OCI-LY3 (cell line): Measurements from ENCODE around the gene SPOCK1.

Experiments
- H2AFZ ChIP-seq: fragments of 200-600, 300-600 bp; shearing (Covaris generic); 2 replicates; pipeline ENCODE4 v1.6.0; 2014; ENCODE audit warnings: antibody characterized with exemption, low read depth, low read length
- H3K27ac ChIP-seq: fragments of 200-600, 300-600 bp; sonication (generic); 2 replicates; pipeline ENCODE4 v1.5.1; 2014; ENCODE audit warnings: mild to moderate bottlenecking, low read length, moderate library complexity, mixed read lengths
- H3K27me3 ChIP-seq: fragments of 200-600, 300-600 bp; sonication (generic); 2 replicates; pipeline ENCODE4 v1.6.1; 2014; ENCODE audit warnings: low read depth, low read length, mixed read lengths
- H3K36me3 ChIP-seq: fragments of 200-600, 300-600 bp; sonication (generic); replicated peaks from 2 replicates; pipeline ENCODE3; 2014; ENCODE audit warnings: low read depth, low read length, mixed read lengths
- H3K4me1 ChIP-seq: fragments of 300-600, 200-600 bp; sonication (generic); 2 replicates; pipeline ENCODE4 v1.6.1; 2014; ENCODE audit warnings: low read length, mixed read lengths
- H3K4me2 ChIP-seq: fragments of 200-600, 300-600 bp; sonication (generic); 2 replicates; pipeline ENCODE4 v1.6.1; 2014; ENCODE audit warnings: low read length, mixed read lengths
- H3K4me3 ChIP-seq: fragments of 300-600, 200-600 bp; sonication (generic); 2 replicates; pipeline ENCODE4 v1.5.1; 2014; ENCODE audit warnings: antibody characterized with exemption, mild to moderate bottlenecking, low read length, moderate library complexity
- H3K79me2 ChIP-seq: fragments of 300-600, 200-600 bp; shearing (Covaris generic); 2 replicates; pipeline ENCODE4 v1.6.1; 2014; ENCODE audit warnings: mild to moderate bottlenecking, low read length, mixed read lengths
- H3K9ac ChIP-seq: fragments of 300-600, 200-600 bp; shearing (Covaris generic); 2 replicates; pipeline ENCODE4 v1.6.0; 2014; ENCODE audit warnings: mild to moderate bottlenecking, low read length, moderate library complexity
- H3K9me3 ChIP-seq: fragments of 200-600, 300-600 bp; shearing (Covaris generic); 2 replicates; pipeline ENCODE4 v1.6.1; 2014; ENCODE audit warnings: low read length, mixed read lengths; ENCODE audit not compliant: insufficient read depth
- H4K20me1 ChIP-seq: fragments of 200-600, 300-600 bp; sonication (generic); 2 replicates; pipeline ENCODE4 v1.6.1; 2016; ENCODE audit warnings: low read length, mixed read lengths; ENCODE audit not compliant: insufficient read depth
- EZH2phosphoT487 ChIP-seq: fragments of 200-600 bp; shearing (Covaris generic); IDR thresholded peaks from 2 replicates; pipeline ENCODE4 v1.6.1; 2018; ENCODE audit warnings: antibody characterized with exemption, mixed run types, low read depth
- TF ChIP-seq, protein P1 (sequence below): fragments of 200-600, 300-600 bp; sonication (generic); IDR thresholded peaks from 2 replicates; pipeline ENCODE4 v1.5.1; 2014; ENCODE audit warnings: antibody characterized with exemption, low read length, low read depth

SPOCK1 gene

DNA sequence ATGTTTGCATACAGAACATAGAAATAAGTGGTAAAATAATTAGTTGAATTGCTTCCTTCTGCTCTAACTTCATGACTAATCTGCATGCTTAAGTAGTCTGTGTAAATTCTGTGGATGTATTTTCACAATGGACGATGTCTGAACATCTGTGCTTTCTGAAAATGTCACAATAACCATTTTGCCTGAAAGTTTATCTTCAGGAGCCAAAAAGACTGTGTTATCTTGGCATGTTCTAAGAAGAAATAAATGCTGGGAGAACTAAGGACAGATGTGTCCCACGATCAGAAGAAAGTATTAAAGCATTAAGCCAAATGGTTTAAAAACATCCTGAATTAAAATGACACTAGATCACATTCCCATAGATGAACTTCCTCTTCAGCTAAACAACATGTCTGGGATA lies 397.6 kb downstream of the SPOCK1 start:
- Histone ChIP-seq H2AFZ (no peak overlapping the region), H4K20me1 (no peaks in the 10 kb centered on the region), H3K4me3 (no peak overlapping the region), H3K36me3 (no peaks in the 10 kb centered on the region), H3K27ac (no peak overlapping the region), H3K9me3 (no peaks in the 10 kb centered on the region), H3K4me1 (no peaks in the 10 kb centered on the region), H3K4me2 (no peak overlapping the region), H3K9ac (no peak overlapping the region), H3K27me3 (no peaks in the 10 kb centered on the region), H3K79me2 (no peaks in the 10 kb centered on the region)
- no peak for TF ChIP-seq EZH2phosphoT487
- TF ChIP-seq, protein P1, sequence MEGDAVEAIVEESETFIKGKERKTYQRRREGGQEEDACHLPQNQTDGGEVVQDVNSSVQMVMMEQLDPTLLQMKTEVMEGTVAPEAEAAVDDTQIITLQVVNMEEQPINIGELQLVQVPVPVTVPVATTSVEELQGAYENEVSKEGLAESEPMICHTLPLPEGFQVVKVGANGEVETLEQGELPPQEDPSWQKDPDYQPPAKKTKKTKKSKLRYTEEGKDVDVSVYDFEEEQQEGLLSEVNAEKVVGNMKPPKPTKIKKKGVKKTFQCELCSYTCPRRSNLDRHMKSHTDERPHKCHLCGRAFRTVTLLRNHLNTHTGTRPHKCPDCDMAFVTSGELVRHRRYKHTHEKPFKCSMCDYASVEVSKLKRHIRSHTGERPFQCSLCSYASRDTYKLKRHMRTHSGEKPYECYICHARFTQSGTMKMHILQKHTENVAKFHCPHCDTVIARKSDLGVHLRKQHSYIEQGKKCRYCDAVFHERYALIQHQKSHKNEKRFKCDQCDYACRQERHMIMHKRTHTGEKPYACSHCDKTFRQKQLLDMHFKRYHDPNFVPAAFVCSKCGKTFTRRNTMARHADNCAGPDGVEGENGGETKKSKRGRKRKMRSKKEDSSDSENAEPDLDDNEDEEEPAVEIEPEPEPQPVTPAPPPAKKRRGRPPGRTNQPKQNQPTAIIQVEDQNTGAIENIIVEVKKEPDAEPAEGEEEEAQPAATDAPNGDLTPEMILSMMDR: no peak

GRCh38 chr5:137099651-137100050 lies 399.5 kb downstream of the SPOCK1 start:
- no peak overlapping the region for H3K4me3 ChIP-seq
- H3K27me3 ChIP-seq: no peaks in the 10 kb centered on the region
- no peak overlapping the region for H2AFZ ChIP-seq
- H3K4me1 ChIP-seq: no peaks in the 10 kb centered on the region
- no peak overlapping the region for H3K9ac ChIP-seq
- H4K20me1 ChIP-seq: no peaks in the 10 kb centered on the region
- no peaks in the 10 kb centered on the region for H3K36me3 ChIP-seq
- H3K9me3 ChIP-seq: no peaks in the 10 kb centered on the region
- no peaks in the 10 kb centered on the region for H3K79me2 ChIP-seq
- no peak overlapping the region for H3K27ac ChIP-seq
- H3K4me2 ChIP-seq: no peak overlapping the region
- TF ChIP-seq EZH2phosphoT487: no peak
- TF ChIP-seq, protein P1: no peak

- Histone ChIP-seq H3K27ac (no peak overlapping the region), H3K9me3 (no peaks in the 10 kb centered on the region), H2AFZ (no peak overlapping the region), H3K4me1 (no peaks in the 10 kb centered on the region), H3K9ac (no peak overlapping the region), H4K20me1 (no peaks in the 10 kb centered on the region), H3K79me2 (no peaks in the 10 kb centered on the region), H3K4me2 (no peak overlapping the region), H3K36me3 (no peaks in the 10 kb centered on the region), H3K27me3 (no peaks in the 10 kb centered on the region), H3K4me3 (no peak overlapping the region)
- no peak for TF ChIP-seq EZH2phosphoT487
- TF ChIP-seq, protein P1: no peak
Observed at GRCh38 chr5:137098663-137099062, 400.5 kb downstream of the SPOCK1 start.

GRCh38 chr5:137098238-137098637 lies 400.9 kb downstream of the SPOCK1 start:
- Histone ChIP-seq H3K9me3 (no peaks in the 10 kb centered on the region), H2AFZ (no peak overlapping the region), H3K4me3 (no peak overlapping the region), H3K4me2 (no peak overlapping the region), H3K27me3 (no peaks in the 10 kb centered on the region), H3K36me3 (no peaks in the 10 kb centered on the region), H3K79me2 (no peaks in the 10 kb centered on the region), H3K4me1 (no peaks in the 10 kb centered on the region), H4K20me1 (no peaks in the 10 kb centered on the region), H3K27ac (no peak overlapping the region), H3K9ac (no peak overlapping the region)
- TF ChIP-seq EZH2phosphoT487: no peak
- TF ChIP-seq, protein P1: no peak
